Glutamatergic neuron (in vitro differentiated cells): ENCODE measurements around the gene CDH4. TPM values are rescaled to one million over a fixed set of nuclear protein-coding genes. Genes with fewer than 3 reads are reported as not detected.
A peak's percentile ranks its signal among the peaks of the same experiment; 100 is the strongest.

Source experiments
- DNase-seq: peaks from one replicate; pipeline ENCODE4 v3.0.0; 2022
- H3K27ac Mint-ChIP-seq: one replicate; pipeline ENCODE4 v1.8.0; 2020; ENCODE audit warnings: mild to moderate bottlenecking, mixed read lengths, inconsistent platforms; ENCODE audit not compliant: unreplicated experiment
- H3K27me3 Mint-ChIP-seq: one replicate; pipeline ENCODE4 v1.8.0; 2020; ENCODE audit warnings: mild to moderate bottlenecking, moderate library complexity, mixed read lengths, inconsistent platforms; ENCODE audit not compliant: unreplicated experiment
- H3K36me3 Mint-ChIP-seq: one replicate; pipeline ENCODE4 v1.8.0; 2020; ENCODE audit warnings: mild to moderate bottlenecking, mixed read lengths, inconsistent platforms; ENCODE audit not compliant: unreplicated experiment
- H3K4me1 Mint-ChIP-seq: one replicate; pipeline ENCODE4 v1.8.0; 2020; ENCODE audit warnings: mild to moderate bottlenecking, low read depth, mixed read lengths, inconsistent platforms; ENCODE audit not compliant: unreplicated experiment
- H3K4me3 Mint-ChIP-seq: one replicate; pipeline ENCODE4 v1.8.0; 2020; ENCODE audit warnings: mild to moderate bottlenecking, mixed read lengths, inconsistent platforms; ENCODE audit not compliant: unreplicated experiment
- H3K9me3 Mint-ChIP-seq: one replicate; pipeline ENCODE4 v1.8.0; 2020; ENCODE audit warnings: mild to moderate bottlenecking, moderate library complexity, mixed read lengths, inconsistent platforms; ENCODE audit not compliant: unreplicated experiment
- total RNA-seq: library from RNA; stranded (reverse); fragmentation: NEBNext Ultra II Directional; extraction: Animal tissue kit (Norgen Biotek cat#: 25700); gene quantifications from one replicate; pipeline ENCODE4 v1.2.1, GENCODE V29; 2021; ENCODE audit not compliant: unreplicated experiment
- TF ChIP-seq, protein P1 (sequence below): fragments of 200-600 bp; sonication (generic); IDR thresholded peaks from one replicate; pipeline ENCODE4 v1.5.0; 2021; ENCODE audit not compliant: partially characterized antibody, unreplicated experiment

The CDH4 gene
- total RNA-seq, 1 donor from 2014 or later, result 1.2 TPM

DNA sequence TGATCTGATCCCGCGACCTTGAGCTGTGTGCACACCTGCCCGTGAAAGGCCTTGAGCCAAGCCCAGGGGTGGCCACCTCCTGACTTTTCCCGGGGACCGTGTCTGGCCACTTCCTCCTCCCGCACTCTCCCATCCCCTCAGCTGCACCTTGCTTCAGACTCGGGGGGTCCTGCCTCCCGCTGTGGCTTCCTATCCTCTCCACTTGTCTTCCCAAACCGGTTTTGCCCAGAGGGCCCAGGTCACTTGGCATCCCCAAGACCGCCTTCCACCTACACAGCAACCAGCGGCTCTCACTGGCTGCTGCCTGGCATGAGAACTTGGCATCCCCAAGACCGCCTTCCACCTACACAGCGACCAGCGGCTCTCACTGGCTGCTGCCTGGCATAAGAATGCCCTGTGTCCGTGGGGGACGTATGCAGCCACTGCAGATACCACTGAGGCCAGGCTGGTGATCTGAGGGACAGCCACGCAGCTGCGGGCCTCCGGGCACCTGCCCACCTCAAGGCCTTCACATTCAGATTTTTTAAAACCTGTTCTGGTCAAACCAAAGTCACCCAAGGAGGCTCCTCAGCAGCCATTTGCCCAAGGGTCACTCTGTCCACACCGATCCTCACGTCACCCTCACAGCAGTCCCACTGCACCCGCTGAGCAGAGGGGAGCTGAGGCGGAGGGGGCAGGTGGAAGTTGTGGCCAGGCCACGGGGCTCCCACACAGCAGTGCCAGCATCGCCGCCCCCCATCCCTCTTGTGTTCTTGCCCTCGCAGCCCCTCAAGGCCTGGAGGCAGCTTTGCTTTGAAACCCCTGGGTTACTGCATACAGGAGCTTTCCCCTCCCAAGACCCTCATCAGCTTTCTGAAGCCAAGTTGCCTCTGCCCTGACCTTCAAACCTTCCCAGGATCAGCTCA, 568.1 kb downstream of the CDH4 start:
- H3K9me3 Mint-ChIP-seq, result peaks cover 4% of the 10 kb centered on the region
- H3K36me3 Mint-ChIP-seq, result no peaks in the 10 kb centered on the region
- DNase-seq, result peak; percentile 9
- TF ChIP-seq, protein P1, sequence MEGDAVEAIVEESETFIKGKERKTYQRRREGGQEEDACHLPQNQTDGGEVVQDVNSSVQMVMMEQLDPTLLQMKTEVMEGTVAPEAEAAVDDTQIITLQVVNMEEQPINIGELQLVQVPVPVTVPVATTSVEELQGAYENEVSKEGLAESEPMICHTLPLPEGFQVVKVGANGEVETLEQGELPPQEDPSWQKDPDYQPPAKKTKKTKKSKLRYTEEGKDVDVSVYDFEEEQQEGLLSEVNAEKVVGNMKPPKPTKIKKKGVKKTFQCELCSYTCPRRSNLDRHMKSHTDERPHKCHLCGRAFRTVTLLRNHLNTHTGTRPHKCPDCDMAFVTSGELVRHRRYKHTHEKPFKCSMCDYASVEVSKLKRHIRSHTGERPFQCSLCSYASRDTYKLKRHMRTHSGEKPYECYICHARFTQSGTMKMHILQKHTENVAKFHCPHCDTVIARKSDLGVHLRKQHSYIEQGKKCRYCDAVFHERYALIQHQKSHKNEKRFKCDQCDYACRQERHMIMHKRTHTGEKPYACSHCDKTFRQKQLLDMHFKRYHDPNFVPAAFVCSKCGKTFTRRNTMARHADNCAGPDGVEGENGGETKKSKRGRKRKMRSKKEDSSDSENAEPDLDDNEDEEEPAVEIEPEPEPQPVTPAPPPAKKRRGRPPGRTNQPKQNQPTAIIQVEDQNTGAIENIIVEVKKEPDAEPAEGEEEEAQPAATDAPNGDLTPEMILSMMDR, result no peak
- no peak overlapping the region for H3K4me3 Mint-ChIP-seq
- H3K27me3 Mint-ChIP-seq, result no peaks in the 10 kb centered on the region
- H3K4me1 Mint-ChIP-seq, result peaks cover 1% of the 10 kb centered on the region
- no peak overlapping the region for H3K27ac Mint-ChIP-seq

DNA sequence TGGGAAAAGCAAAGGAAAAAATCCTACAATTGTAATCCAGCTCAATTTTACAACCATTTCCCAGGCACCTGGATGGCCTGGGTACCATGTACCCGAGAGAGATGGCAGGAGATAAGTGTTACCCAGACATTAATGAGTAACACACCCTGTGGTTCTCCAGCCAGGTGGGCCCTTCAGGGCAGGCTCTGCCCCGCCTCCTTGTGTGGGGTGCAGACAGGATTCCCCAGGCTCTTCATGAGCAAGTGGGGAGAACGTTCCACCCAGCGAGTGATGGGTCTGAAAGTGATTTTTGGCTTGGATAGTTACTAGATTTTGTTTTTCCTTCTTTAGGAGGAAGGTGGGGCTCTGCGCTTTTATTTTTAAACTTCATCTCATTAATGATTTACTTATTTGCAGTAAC, 569.7 kb downstream of the CDH4 start:
- TF ChIP-seq, protein P1, result no peak

DNA sequence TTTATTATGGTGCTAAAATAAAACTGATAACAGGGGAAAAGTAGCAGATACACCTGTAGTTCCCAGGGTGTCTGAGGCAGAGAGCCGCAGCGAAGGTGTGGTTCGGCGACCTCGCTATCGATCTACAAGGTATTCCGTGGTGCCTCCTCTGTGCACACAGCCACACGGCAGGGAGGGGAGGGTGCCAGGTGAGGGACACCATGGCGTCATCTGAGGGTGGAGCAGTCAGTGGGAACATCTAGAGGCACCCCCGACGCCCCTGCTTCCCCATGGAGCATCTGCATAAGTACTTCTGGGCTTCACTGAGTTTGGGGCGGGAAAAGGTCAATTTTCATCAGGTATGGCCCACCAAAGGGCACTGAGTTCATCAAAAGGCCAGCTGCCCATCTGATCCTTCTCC, 570.3 kb downstream of the CDH4 start:
- H3K4me1 Mint-ChIP-seq, result peaks cover 1% of the 10 kb centered on the region
- peak; percentile 2 for DNase-seq
- no peak overlapping the region for H3K4me3 Mint-ChIP-seq
- H3K27me3 Mint-ChIP-seq, result peaks cover 3% of the 10 kb centered on the region
- TF ChIP-seq, protein P1, result no peak
- H3K9me3 Mint-ChIP-seq, result peaks cover 4% of the 10 kb centered on the region
- H3K36me3 Mint-ChIP-seq, result peaks cover 5% of the 10 kb centered on the region
- H3K27ac Mint-ChIP-seq, result no peak overlapping the region

More for the DNA sequence above, 569.7 kb downstream of the CDH4 start:
- no peak overlapping the region for H3K4me3 Mint-ChIP-seq
- no peak for DNase-seq
- H3K36me3 Mint-ChIP-seq, result peaks cover 5% of the 10 kb centered on the region
- H3K27me3 Mint-ChIP-seq, result peaks cover 3% of the 10 kb centered on the region
- H3K27ac Mint-ChIP-seq, result no peak overlapping the region
- peaks cover 4% of the 10 kb centered on the region for H3K9me3 Mint-ChIP-seq
- peaks cover 1% of the 10 kb centered on the region for H3K4me1 Mint-ChIP-seq

DNA sequence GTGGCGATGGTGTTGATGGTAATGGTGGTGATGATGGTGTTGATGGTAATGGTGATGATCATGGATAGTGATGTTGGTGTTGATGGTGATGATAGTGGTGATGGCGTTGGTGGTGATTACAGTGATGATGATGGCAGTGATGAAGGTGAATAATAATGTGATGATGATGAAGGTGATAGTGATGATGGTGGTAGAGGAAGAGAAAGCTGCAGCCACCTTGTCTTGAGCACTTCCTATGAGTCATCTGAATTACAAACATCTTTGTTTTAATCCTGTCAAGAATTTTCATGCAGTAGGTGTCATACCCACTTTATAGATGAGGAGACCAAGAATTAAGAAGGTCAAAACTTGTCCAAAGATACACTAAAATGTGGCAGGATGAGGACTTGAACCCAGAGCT, 571.2 kb downstream of the CDH4 start:
- H3K4me1 Mint-ChIP-seq, result peaks cover 1% of the 10 kb centered on the region
- peaks cover 3% of the 10 kb centered on the region for H3K27me3 Mint-ChIP-seq
- peaks cover 9% of the 10 kb centered on the region for H3K36me3 Mint-ChIP-seq
- H3K27ac Mint-ChIP-seq, result peak overlapping the region; percentile 30
- peaks cover 6% of the 10 kb centered on the region for H3K9me3 Mint-ChIP-seq
- H3K4me3 Mint-ChIP-seq, result no peak overlapping the region
- DNase-seq, result no peak
- TF ChIP-seq, protein P1, result no peak

DNA sequence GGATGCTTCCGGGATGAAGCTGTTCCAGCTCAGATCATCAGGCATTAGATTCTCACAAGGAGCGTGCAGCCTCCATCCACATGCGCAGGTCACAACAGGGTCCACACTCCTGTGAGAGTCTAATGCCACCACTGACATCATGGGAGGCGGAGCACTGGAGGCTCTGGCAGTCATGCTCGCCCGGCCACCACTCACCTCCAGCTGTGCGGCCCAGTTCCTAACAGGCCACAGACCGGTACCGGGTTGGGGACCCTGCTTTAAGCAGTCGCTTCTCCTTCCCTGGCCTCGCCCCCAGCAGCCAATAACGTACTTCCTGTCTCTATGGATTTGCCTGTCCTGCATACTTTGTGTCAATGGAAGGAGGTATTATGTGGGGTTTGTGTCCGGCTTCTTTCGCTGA, 576.8 kb downstream of the CDH4 start:
- peak; percentile 4 for DNase-seq

More for the DNA sequence above, 576.8 kb downstream of the CDH4 start:
- peaks cover 4% of the 10 kb centered on the region for H3K27me3 Mint-ChIP-seq
- no peaks in the 10 kb centered on the region for H3K4me1 Mint-ChIP-seq
- H3K36me3 Mint-ChIP-seq, result peaks cover 14% of the 10 kb centered on the region
- H3K27ac Mint-ChIP-seq, result no peak overlapping the region
- TF ChIP-seq, protein P1, result no peak
- peaks cover 7% of the 10 kb centered on the region for H3K9me3 Mint-ChIP-seq
- H3K4me3 Mint-ChIP-seq, result no peak overlapping the region
